ENCODE measurements around the gene PRSS36.
"Not testable (repeated sequence)": the region's sequence is repeated elsewhere in the genome, so short reads cannot be mapped to it uniquely, and the experiment has no call there.

The PRSS36 gene

DNA sequence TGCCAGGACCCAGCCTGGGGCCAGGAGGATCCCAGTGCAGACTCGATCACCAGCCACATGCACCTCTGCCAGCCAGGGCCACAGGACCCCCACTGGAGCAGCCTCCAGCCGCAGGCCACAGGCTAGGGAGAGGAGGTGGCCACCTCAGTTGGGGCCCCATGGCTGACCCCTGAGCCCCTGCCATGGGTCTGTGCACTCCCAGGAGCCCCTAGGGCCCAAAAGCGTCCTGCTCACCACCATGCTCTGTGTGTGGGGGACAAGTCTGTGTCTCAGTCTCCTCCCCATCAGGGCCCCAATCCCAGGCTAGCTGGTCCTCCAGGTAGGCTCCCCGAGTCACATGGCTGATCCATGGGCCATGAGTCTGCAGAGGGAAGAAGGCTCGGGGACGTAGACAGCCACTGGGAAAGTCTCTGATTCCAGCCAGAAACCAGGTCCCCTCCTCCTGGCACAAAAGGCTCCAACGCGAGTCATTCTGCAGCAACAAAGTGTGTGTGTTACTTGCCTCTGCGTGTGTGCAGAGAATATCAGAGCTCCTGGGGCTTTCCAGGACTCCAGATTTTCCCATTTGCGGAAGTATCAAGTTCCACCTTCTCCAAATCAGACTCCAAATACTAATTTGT lies 8.3 kb downstream of the PRSS36 start:
- DNase-seq = no peak

- not testable (repeated sequence) for DNase-seq
Observed at GRCh38 chr16:31141071-31141469, 8.8 kb downstream of the PRSS36 start.

DNA sequence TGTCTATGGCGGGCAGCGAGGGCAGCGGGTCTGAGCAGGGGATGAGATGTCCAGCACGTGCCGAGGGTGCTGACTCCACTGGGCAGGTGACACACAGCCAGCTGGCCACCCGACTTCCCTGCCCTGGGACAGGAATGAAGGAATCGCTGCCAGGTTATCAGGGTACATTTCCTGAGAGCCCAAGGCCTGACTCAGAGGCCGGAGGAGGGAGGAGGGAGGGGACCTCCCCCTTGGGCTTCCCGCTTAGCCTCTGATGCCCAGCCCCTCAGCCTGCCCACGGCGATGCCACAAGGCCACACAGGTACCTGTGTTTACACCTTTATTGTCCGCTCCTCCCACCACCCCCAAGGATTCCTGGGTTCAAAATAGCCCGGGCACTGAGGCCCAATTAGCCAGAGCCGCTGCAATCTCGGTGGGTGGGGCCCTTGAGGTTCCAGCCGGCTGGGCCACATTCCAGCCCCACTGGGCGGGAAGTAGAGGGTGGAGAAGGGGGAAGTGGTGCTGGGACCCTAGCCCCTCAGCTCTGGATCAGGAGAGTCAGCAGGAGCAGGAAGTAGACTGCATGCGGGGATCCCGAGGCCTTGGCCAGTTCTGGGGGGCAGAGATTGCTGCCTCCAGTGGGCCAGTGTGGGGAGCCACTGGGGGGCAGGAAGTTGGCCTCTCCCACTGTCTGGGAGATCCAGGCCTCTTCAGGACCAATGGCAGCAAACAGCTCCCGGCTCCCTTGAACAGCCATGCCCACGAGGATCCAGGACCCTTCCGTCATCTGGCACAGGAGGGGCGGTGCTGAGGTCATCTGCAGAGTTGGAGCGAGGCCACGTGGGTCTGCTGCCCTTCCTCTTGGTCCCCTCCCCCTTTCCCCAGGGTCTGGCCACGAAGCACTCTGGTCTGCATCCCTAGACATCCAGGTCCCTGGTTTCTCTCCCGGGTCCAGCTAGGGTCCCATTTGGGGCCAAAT lies 11.0 kb downstream of the PRSS36 start:
- DNase-seq = no peak

GRCh38 chr16:31136822-31137499 lies 12.9 kb downstream of the PRSS36 start:
- not testable (repeated sequence) for DNase-seq

DNA sequence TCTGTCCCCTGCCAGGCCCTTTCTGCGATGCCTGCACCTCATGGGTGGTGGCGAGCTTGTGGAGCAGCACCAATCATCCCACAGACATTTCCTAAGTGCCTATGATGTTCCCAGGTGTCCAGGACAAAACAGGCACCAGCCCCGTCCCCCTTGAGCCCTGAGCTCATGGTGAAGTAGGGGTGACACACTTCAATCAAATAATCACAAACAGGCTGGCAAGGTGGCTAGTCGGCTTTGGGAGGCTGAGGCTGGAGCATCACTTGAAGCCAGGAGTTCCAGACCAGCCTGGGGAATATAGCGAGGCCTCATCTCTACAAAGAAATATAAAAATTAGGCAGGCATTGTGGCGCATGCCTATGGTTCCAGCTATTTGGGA lies 13.6 kb downstream of the PRSS36 start:
- DNase-seq = no peak

- no peak for DNase-seq
Observed at GRCh38 chr16:31135535-31136286, 14.2 kb downstream of the PRSS36 start, which contains the start of gene PRSS8. PRSS8 (minus strand) TSS chr16:31135727; CDS start chr16:31135498, 229 bp downstream.

GRCh38 chr16:31134625-31135534 lies 15.0 kb downstream of the PRSS36 start:
- no peak for DNase-seq

- DNase-seq = no peak
Observed at GRCh38 chr16:31134091-31134571, 15.7 kb downstream of the PRSS36 start.

DNA sequence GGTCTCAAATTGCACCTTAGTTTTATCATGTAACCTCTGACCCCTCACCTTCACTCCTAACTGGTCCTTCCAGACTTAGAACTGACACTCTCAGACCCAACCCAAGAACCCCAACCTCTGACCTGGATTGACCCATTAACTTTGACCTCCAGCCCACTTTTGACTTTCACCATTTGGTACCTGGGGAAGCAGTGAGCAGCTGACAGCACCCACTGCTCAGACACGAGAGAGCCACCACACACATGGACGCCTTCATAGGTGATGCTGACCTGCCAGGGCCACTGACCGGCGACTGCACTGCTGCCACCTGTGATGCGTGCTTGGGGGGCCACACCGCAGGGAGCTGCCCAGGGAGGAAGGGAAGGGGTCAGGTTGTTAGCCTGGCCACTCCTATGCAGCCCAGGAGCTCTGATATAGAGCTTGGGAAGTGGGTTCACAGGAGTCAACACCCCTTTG lies 16.8 kb downstream of the PRSS36 start:
- DNase-seq = no peak

GRCh38 chr16:31132303-31132979 lies 17.4 kb downstream of the PRSS36 start:
- no peak for DNase-seq

DNA sequence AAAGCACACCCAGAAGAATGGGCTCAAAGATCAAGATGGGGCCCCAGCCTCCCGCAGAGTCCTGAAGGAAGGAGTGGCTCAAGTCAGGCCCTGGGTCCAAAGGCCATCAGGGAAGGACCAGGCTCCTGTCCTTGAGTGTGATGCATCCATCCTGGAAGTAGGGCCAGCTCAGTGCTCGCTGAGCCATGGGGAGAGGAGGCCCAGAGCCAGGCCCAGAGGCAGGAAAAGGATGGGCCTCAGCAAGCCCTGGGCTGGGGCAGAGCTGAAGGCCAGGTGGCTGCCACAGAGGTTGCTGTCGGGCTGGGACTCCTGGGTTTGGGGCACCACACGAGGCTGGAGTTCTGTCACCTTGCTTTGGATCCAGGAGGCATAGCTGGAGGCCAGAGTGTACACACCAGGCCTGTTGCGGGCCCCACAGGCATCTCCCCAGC lies 18.0 kb downstream of the PRSS36 start:
- no peak for DNase-seq

GRCh38 chr16:31131416-31131815 lies 18.4 kb downstream of the PRSS36 start:
- DNase-seq = no peak

- no peak for DNase-seq
Observed at GRCh38 chr16:31130899-31131298, 19.0 kb downstream of the PRSS36 start.

- DNase-seq = no peak
Observed at GRCh38 chr16:31130336-31130891, 19.5 kb downstream of the PRSS36 start.

GRCh38 chr16:31129568-31130335 lies 20.1 kb downstream of the PRSS36 start:
- no peak for DNase-seq

GRCh38 chr16:31128711-31129567 lies 20.9 kb downstream of the PRSS36 start:
- DNase-seq = no peak

DNA sequence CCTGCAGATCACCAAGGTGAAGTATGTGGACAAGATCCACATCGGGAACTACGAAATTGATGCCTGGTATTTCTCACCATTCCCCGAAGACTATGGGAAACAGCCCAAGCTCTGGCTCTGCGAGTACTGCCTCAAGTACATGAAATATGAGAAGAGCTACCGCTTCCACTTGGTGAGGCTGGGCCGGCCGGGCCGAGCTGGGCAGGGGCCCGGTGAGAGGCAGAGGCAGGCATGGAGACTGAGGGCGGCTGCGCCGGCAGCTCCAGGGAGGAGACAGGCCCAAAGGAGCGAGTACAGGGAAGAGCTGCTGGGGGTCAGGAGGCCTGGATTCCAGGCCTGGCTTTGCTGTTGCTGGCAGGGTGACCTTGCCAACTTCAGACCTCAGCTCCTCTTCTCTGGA lies 22.7 kb downstream of the PRSS36 start:
- no peak for DNase-seq

GRCh38 chr16:31125844-31126243 lies 24.0 kb downstream of the PRSS36 start:
- no peak for DNase-seq

GRCh38 chr16:31120129-31120528 lies 29.7 kb downstream of the PRSS36 start:
- no peak for DNase-seq

All from stimulated activated naive CD4-positive, alpha-beta T cell treated with Interleukin-2 at 50 U/mL for 16 hours (primary cell).